Psoas muscle (tissue), 8 donors: ENCODE data around the gene WNT7B. TPM values are rescaled to one million over a fixed set of nuclear protein-coding genes. Genes with fewer than 3 reads are reported as not detected.
A peak's percentile ranks its signal among the peaks of the same experiment; 100 is the strongest.

Source experiments
- ATAC-seq, 4 donors: fragments of 200-7000 bp; cut with Tn5 transposase; one replicate each; pipeline ENCODE4 v1.9.1; 2020; ENCODE audit warnings: moderate library complexity in 3 of 4, mild to moderate bottlenecking in 2 of 4
- DNase-seq, 2 donors: peaks; one replicate each; pipeline ENCODE4 v3.0.0-alpha.2; 2020
- H3K27ac ChIP-seq: fragments of 200-600 bp; one replicate; pipeline ENCODE4 v1.8.0; 2022
- H3K27me3 ChIP-seq, 3 donors: fragments of 200-600 bp in 1 of 3; one replicate each; pipeline versions ENCODE4 v1.6.1 to v1.8.0; 2013 to 2022; ENCODE audit warnings: low read length in 2 of 3, mild to moderate bottlenecking in 2 of 3, moderate library complexity in 1 of 3; ENCODE audit not compliant: insufficient read depth in 3 of 3
- H3K36me3 ChIP-seq, 2 donors: fragments of 200-600 bp in 1 of 2; one replicate each; pipeline versions ENCODE4 v1.6.1 to v1.8.0; 2013 to 2022; ENCODE audit warnings: low read depth in 1 of 2, mild to moderate bottlenecking in 1 of 2, moderate library complexity in 1 of 2; ENCODE audit not compliant: insufficient read depth in 1 of 2
- H3K4me1 ChIP-seq: fragments of 200-600 bp; one replicate; pipeline ENCODE4 v1.8.0; 2022
- H3K4me3 ChIP-seq: fragments of 200-600 bp; one replicate; pipeline ENCODE4 v1.8.0; 2022; ENCODE audit warnings: mild to moderate bottlenecking
- H3K9me3 ChIP-seq: fragments of 200-600 bp; one replicate; pipeline ENCODE4 v1.8.0; 2022
- CTCF ChIP-seq: fragments of 200-600 bp; IDR thresholded peaks from one replicate; pipeline ENCODE4 v1.8.0; 2022; ENCODE audit warnings: antibody characterized with exemption
- WGBS, 3 donors: extraction: QIAGEN DNeasy Blood & Tissue Kit; methylation state at CpG; one replicate each; pipeline versions ENCODE4 v1.1.6 to v1.1.7; 2013; 5-methylcytosine and 5-hydroxymethylcytosine counted together
- intact Hi-C, 2 donors: fragments of 100-400 bp; cut with DNase I; formaldehyde crosslinking; loops; one replicate each; pipeline versions ENCODE4 v1.11.0 to v1.14.2; 2022
- polyA plus RNA-seq, 3 donors: library from polyadenylated mRNA; stranded (reverse); fragments of 200-250 nt; gene quantifications; one replicate each; pipeline ENCODE4 v1.2.3, GENCODE V29; 2013
- total RNA-seq, 4 donors: library from RNA; stranded (reverse); fragmentation: NEBNext Ultra II Directional in 2 of 4; extraction: Animal tissue kit (Norgen Biotek cat#: 25700) in 2 of 4; gene quantifications; one replicate each; pipeline versions ENCODE4 v1.2.1 to v1.2.4, GENCODE V29; 2021 to 2023
- donor health status: healthy with polysubstance abuse.
- donor health status: DM: no; HTN: no; CAD: no; lungs with moderate emphysema.
- donor health status: Bipolar disorder and iron deficiency.
- donor health status: healthy.
- donor health status: DM: yes; HTN: yes; CAD: no.
- donor health status: DM: no; HTN: no; CAD: no.
- donor health status: DM: no; HTN: no; CAD: no.
- donor health status: DM: yes; HTN: yes; CAD: no.

The WNT7B gene
- total and polyA plus RNA-seq, 7 donors, result 0.05 TPM; not detected in 6

- ATAC-seq (no peak), DNase-seq (peak in 1 of 2 donors; percentile 32)
- no peak for TF ChIP-seq CTCF
- Histone ChIP-seq H3K27ac (no peak overlapping the region), H3K27me3 (peaks cover 0 to 85% (median 12%) of the 10 kb centered on the region in 3 donors), H3K9me3 (no peaks in the 10 kb centered on the region), H3K36me3 (no peaks in the 10 kb centered on the region), H3K4me3 (no peak overlapping the region), H3K4me1 (no peaks in the 10 kb centered on the region)
- 68 to 79% (median 69%) methylated on average over 8 of the region's 8 CpGs for WGBS, 3 donors
- intact Hi-C loops, result no loop called here
Measured at GRCh38 chr22:45881524-45881875, 95.5 kb downstream of the WNT7B start.

GRCh38 chr22:45880716-45881523 is 96.0 kb downstream of the WNT7B start:
- Histone ChIP-seq H3K4me3 (no peak overlapping the region), H3K27me3 (peaks cover 0 to 85% (median 12%) of the 10 kb centered on the region in 3 donors), H3K27ac (no peak overlapping the region), H3K36me3 (no peaks in the 10 kb centered on the region), H3K9me3 (no peaks in the 10 kb centered on the region), H3K4me1 (no peaks in the 10 kb centered on the region)
- no peak for ATAC-seq
- TF ChIP-seq CTCF, result no peak
- intact Hi-C loops, result no loop called here
- WGBS, 3 donors, result 7 to 11% (median 11%) methylated on average over 49 of the region's 49 CpGs
- peak in 1 of 2 donors; percentile 45 for DNase-seq

- Histone ChIP-seq H3K27me3 (peaks cover 0 to 85% (median 12%) of the 10 kb centered on the region in 3 donors), H3K9me3 (no peaks in the 10 kb centered on the region), H3K4me1 (no peaks in the 10 kb centered on the region), H3K4me3 (no peak overlapping the region), H3K27ac (no peak overlapping the region), H3K36me3 (no peaks in the 10 kb centered on the region)
- TF ChIP-seq CTCF, result no peak
- peak in 1 of 2 donors; percentile 23 for DNase-seq
- WGBS, 3 donors, result 23 to 25% (median 24%) methylated on average over 22 of the region's 22 CpGs
- intact Hi-C loops, result no loop called here
- no peak for ATAC-seq
Measured at GRCh38 chr22:45880091-45880715, 96.8 kb downstream of the WNT7B start.

GRCh38 chr22:45879552-45879949 is 97.4 kb downstream of the WNT7B start:
- Histone ChIP-seq H3K36me3 (no peaks in the 10 kb centered on the region), H3K27ac (no peak overlapping the region), H3K4me3 (no peak overlapping the region), H3K4me1 (no peaks in the 10 kb centered on the region), H3K27me3 (peaks cover 0 to 84% (median 11%) of the 10 kb centered on the region in 3 donors), H3K9me3 (no peaks in the 10 kb centered on the region)
- DNase-seq (peak in 1 of 2 donors; percentile 40), ATAC-seq (no peak)
- intact Hi-C loops, result no loop called here
- WGBS, 3 donors, result 35 to 50% (median 43%) methylated on average over 6 of the region's 6 CpGs
- TF ChIP-seq CTCF, result no peak
